ENCODE measurements around the gene CLPTM1L.
"Not testable (repeated sequence)": the region's sequence is repeated elsewhere in the genome, so short reads cannot be mapped to it uniquely, and the experiment has no call there.

Gene CLPTM1L

GRCh38 chr5:1378096-1378495 lies 33.2 kb upstream of the CLPTM1L start:
- Histone ChIP-seq H3K27ac (no peak overlapping the region), H3K9me3 (no peaks in the 10 kb centered on the region), H3K4me1 (peaks cover 0 to 7% (median 5%) of the 10 kb centered on the region in 4 donors), H3K36me3 (no peaks in the 10 kb centered on the region), H3K27me3 (peaks cover 0 to 64% of the 10 kb centered on the region in 2 donors), H3K4me3 (no peak overlapping the region)
- no peak for DNase-seq
- TF ChIP-seq CTCF (IDR thresholded peaks at IDR 0.05): no peak
- intact Hi-C loops (cut with DNase I; ENCODE audit: low total_unique reads): no loop called here

GRCh38 chr5:1376981-1377380 lies 32.1 kb upstream of the CLPTM1L start:
- peaks cover 0 to 7% (median 5%) of the 10 kb centered on the region in 4 donors for H3K4me1 ChIP-seq
- no peaks in the 10 kb centered on the region for H3K9me3 ChIP-seq
- no peak for DNase-seq
- H3K4me3 ChIP-seq: no peak overlapping the region
- no peaks in the 10 kb centered on the region for H3K36me3 ChIP-seq
- intact Hi-C loops (cut with DNase I; ENCODE audit: low total_unique reads): no loop called here
- no peak overlapping the region for H3K27ac ChIP-seq
- peaks cover 0 to 53% of the 10 kb centered on the region in 2 donors for H3K27me3 ChIP-seq
- no peak for TF ChIP-seq CTCF (IDR thresholded peaks at IDR 0.05)

GRCh38 chr5:1375871-1376810 lies 31.2 kb upstream of the CLPTM1L start:
- Histone ChIP-seq H3K27me3 (peaks cover 0 to 45% of the 10 kb centered on the region in 2 donors), H3K9me3 (no peaks in the 10 kb centered on the region), H3K27ac (no peak overlapping the region), H3K36me3 (no peaks in the 10 kb centered on the region), H3K4me1 (peaks cover 0 to 7% (median 5%) of the 10 kb centered on the region in 4 donors), H3K4me3 (no peak overlapping the region)
- intact Hi-C loops (cut with DNase I; ENCODE audit: low total_unique reads): no loop called here
- no peak for TF ChIP-seq CTCF (IDR thresholded peaks at IDR 0.05)
- DNase-seq: no peak

GRCh38 chr5:1374679-1375055 lies 29.8 kb upstream of the CLPTM1L start:
- TF ChIP-seq CTCF (IDR thresholded peaks at IDR 0.05): no peak
- no peak overlapping the region for H3K4me3 ChIP-seq
- no peaks in the 10 kb centered on the region for H3K36me3 ChIP-seq
- no peak for DNase-seq
- H3K27ac ChIP-seq: no peak overlapping the region
- H3K27me3 ChIP-seq: peaks cover 0 to 30% of the 10 kb centered on the region in 2 donors
- no peaks in the 10 kb centered on the region for H3K9me3 ChIP-seq
- intact Hi-C loops (cut with DNase I; ENCODE audit: low total_unique reads): no loop called here
- no peaks in the 10 kb centered on the region for H3K4me1 ChIP-seq

- Histone ChIP-seq H3K36me3 (no peaks in the 10 kb centered on the region), H3K4me1 (no peaks in the 10 kb centered on the region), H3K27me3 (peaks cover 0 to 25% of the 10 kb centered on the region in 2 donors), H3K9me3 (no peaks in the 10 kb centered on the region), H3K27ac (no peak overlapping the region), H3K4me3 (no peak overlapping the region)
- TF ChIP-seq CTCF (IDR thresholded peaks at IDR 0.05): no peak
- intact Hi-C loops (cut with DNase I; ENCODE audit: low total_unique reads): no loop called here
- no peak for DNase-seq
Measured at GRCh38 chr5:1374030-1374678, 29.3 kb upstream of the CLPTM1L start.

- H3K4me3 ChIP-seq; DNase-seq; intact Hi-C loops (cut with DNase I; ENCODE audit: low total_unique reads); H3K27me3 ChIP-seq; H3K36me3 ChIP-seq; H3K4me1 ChIP-seq; H3K9me3 ChIP-seq; H3K27ac ChIP-seq: not testable (repeated sequence)
Measured at GRCh38 chr5:1371972-1372342, 27.1 kb upstream of the CLPTM1L start.
